Esophagus squamous epithelium (tissue), 5 donors: ENCODE data around the gene NDUFA11. TPM values are rescaled to one million over a fixed set of nuclear protein-coding genes. Genes with fewer than 3 reads are reported as not detected.
A peak's percentile ranks its signal among the peaks of the same experiment; 100 is the strongest.

Source experiments
- DNase-seq: peaks from one replicate; lab custom pipeline; 2025; lab: John Stamatoyannopoulos, UW
- H3K27ac ChIP-seq, 4 donors: fragments of 200-600 bp; sonication (generic); one replicate each; pipeline ENCODE4 v1.5.1; 2016 to 2019; ENCODE audit warnings: mild to moderate bottlenecking in 1 of 4
- H3K27me3 ChIP-seq, 4 donors: fragments of 200-600 bp; sonication (generic); 1 replicate in 3 of 4; 2 replicates in 1 of 4; pipeline versions ENCODE4 v1.5.1 to v1.6.0; 2017 to 2021; ENCODE audit warnings: antibody characterized with exemption in 1 of 4
- H3K36me3 ChIP-seq, 3 donors: fragments of 200-600 bp; sonication (generic); one replicate each; pipeline ENCODE4 v1.5.1; 2016 to 2019
- H3K4me1 ChIP-seq, 3 donors: fragments of 200-600 bp; sonication (generic); one replicate each; pipeline ENCODE4 v1.5.1; 2017 to 2019
- H3K4me3 ChIP-seq, 4 donors: fragments of 200-600 bp; sonication (generic); 1 replicate in 3 of 4; 2 replicates in 1 of 4; pipeline ENCODE4 v1.5.1; 2016 to 2019; ENCODE audit warnings: mild to moderate bottlenecking in 2 of 4, moderate library complexity in 1 of 4
- H3K9me3 ChIP-seq, 3 donors: fragments of 200-600 bp; sonication (generic); one replicate each; pipeline ENCODE4 v1.5.1; 2016 to 2019
- POLR2A ChIP-seq, 4 donors: fragments of 450-650 bp; IDR thresholded peaks; one replicate each; pipeline ENCODE4 v1.6.1; 2017; ENCODE audit warnings: antibody characterized with exemption in 4 of 4, mild to moderate bottlenecking in 4 of 4, moderate library complexity in 3 of 4
- WGBS, 2 donors: methylation state at CpG; one replicate each; pipeline ENCODE4 v1.1.5; 2018; 5-methylcytosine and 5-hydroxymethylcytosine counted together
- intact Hi-C: fragments of 100-400 bp; cut with DNase I; formaldehyde crosslinking; loops from one replicate; pipeline ENCODE4 v1.15.0; 2022
- total RNA-seq, 4 donors: library from RNA; depleted of rRNA; stranded (reverse); fragments of >200 nt; gene quantifications; one replicate each; pipeline ENCODE4 v1.1.0, GENCODE V29; 2016
- TF ChIP-seq, protein P1 (sequence below), 6 experiments: fragments of 450-650 bp in 4 of 6; fragments of 200-600 bp in 2 of 6; sonication (generic) in 2 of 6; IDR thresholded peaks; one replicate each; pipeline ENCODE4 v1.5.1; 2016 to 2019; ENCODE audit warnings: antibody characterized with exemption in 6 of 6, mild to moderate bottlenecking in 4 of 6, moderate library complexity in 4 of 6
- donor health status: DM: yes; HTN: yes; CAD: no.

NDUFA11 gene
- total RNA-seq, 4 donors from 2014 or later: 204 to 277 (median 234) TPM

- intact Hi-C loops: no loop called here
- H3K27ac ChIP-seq: peak overlapping the region in 3 of 4 donors; percentile 14 to 39 (median 14)
- WGBS, 2 donors: 20 to 48% methylated on average over 1 to 11 of the region's 28 CpGs
Observed at GRCh38 chr19:5894704-5895349, 8.8 kb downstream of the NDUFA11 start.

GRCh38 chr19:5893907-5894703 lies 9.5 kb downstream of the NDUFA11 start:
- H3K9me3 ChIP-seq: no peaks in the 10 kb centered on the region
- peaks cover 12 to 79% (median 13%) of the 10 kb centered on the region in 3 donors for H3K4me1 ChIP-seq
- H3K27me3 ChIP-seq: peaks cover 0 to 28% (median 0%) of the 10 kb centered on the region in 4 donors
- peaks cover 11 to 40% (median 12%) of the 10 kb centered on the region in 3 donors for H3K36me3 ChIP-seq
- 36 to 37% methylated on average over 9 to 13 of the region's 28 CpGs for WGBS, 2 donors
- intact Hi-C loops: loop anchor here (2.0 kb wide), 1 partner anchor 89 kb away; the partner anchor contains the start of gene NRTN
- no peak for DNase-seq
- no peak overlapping the region for H3K4me3 ChIP-seq
- H3K27ac ChIP-seq: peak overlapping the region in 3 of 4 donors; percentile 14 to 39 (median 14)
- TF ChIP-seq, protein P1, sequence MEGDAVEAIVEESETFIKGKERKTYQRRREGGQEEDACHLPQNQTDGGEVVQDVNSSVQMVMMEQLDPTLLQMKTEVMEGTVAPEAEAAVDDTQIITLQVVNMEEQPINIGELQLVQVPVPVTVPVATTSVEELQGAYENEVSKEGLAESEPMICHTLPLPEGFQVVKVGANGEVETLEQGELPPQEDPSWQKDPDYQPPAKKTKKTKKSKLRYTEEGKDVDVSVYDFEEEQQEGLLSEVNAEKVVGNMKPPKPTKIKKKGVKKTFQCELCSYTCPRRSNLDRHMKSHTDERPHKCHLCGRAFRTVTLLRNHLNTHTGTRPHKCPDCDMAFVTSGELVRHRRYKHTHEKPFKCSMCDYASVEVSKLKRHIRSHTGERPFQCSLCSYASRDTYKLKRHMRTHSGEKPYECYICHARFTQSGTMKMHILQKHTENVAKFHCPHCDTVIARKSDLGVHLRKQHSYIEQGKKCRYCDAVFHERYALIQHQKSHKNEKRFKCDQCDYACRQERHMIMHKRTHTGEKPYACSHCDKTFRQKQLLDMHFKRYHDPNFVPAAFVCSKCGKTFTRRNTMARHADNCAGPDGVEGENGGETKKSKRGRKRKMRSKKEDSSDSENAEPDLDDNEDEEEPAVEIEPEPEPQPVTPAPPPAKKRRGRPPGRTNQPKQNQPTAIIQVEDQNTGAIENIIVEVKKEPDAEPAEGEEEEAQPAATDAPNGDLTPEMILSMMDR (IDR thresholded peaks at IDR 0.05): no peak
- TF ChIP-seq POLR2A (IDR thresholded peaks at IDR 0.05): no peak

More at GRCh38 chr19:5894704-5895349, 8.8 kb downstream of the NDUFA11 start:
- H3K36me3 ChIP-seq: peaks cover 11 to 43% (median 12%) of the 10 kb centered on the region in 3 donors
- peaks cover 12 to 79% (median 13%) of the 10 kb centered on the region in 3 donors for H3K4me1 ChIP-seq
- H3K27me3 ChIP-seq: peaks cover 0 to 23% (median 0%) of the 10 kb centered on the region in 4 donors
- H3K4me3 ChIP-seq: no peak overlapping the region
- no peaks in the 10 kb centered on the region for H3K9me3 ChIP-seq
- no peak for DNase-seq
- no peak for TF ChIP-seq POLR2A (IDR thresholded peaks at IDR 0.05)
- TF ChIP-seq, protein P1 (IDR thresholded peaks at IDR 0.05): no peak

GRCh38 chr19:5893296-5893903 lies 10.2 kb downstream of the NDUFA11 start:
- 51 to 59% methylated on average over 8 to 11 of the region's 13 CpGs for WGBS, 2 donors
- intact Hi-C loops: loop anchor here (2.0 kb wide), 1 partner anchor 89 kb away; the partner anchor contains the start of gene NRTN
- peak overlapping the region in 1 of 4 donors; percentile 39 for H3K27ac ChIP-seq

DNA sequence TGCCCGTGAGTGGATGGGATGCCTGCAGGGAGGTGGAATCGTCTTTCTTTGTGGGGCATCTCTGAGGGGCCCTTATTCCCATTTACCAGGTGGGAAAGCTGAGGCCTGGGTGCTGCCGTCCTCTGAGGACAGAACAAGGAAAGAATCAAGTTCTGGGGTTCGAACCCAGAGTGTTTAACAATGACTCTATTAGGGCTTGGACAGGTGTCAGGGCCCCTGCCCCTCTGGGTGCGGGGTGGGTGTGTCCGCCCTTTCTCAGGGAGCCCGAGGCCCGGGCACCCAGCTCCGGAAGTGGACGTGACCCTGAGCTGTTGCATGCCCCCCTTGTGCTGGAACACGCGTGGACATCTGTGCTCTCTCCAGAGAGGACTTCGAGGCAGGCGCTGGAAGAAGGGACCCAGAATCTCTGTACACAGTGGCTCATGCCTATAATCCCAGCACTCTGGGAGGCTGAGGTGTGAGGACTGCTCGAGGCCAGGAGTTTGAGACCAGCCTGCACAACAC lies 10.8 kb downstream of the NDUFA11 start:
- Histone ChIP-seq H3K27ac (no peak overlapping the region), H3K36me3 (peaks cover 11 to 38% (median 12%) of the 10 kb centered on the region in 3 donors), H3K4me3 (no peak overlapping the region), H3K4me1 (peaks cover 10 to 71% (median 13%) of the 10 kb centered on the region in 3 donors), H3K27me3 (peaks cover 0 to 28% (median 0%) of the 10 kb centered on the region in 4 donors), H3K9me3 (no peaks in the 10 kb centered on the region)
- 66 to 70% methylated on average over 1 to 9 of the region's 15 CpGs for WGBS, 2 donors
- intact Hi-C loops: loop anchor here (2.0 kb wide), 1 partner anchor 88 kb away; the partner anchor contains the start of gene NRTN
- no peak for DNase-seq
- no peak for TF ChIP-seq POLR2A (IDR thresholded peaks at IDR 0.05)
- TF ChIP-seq, protein P1 (IDR thresholded peaks at IDR 0.05): no peak

More at GRCh38 chr19:5893296-5893903, 10.2 kb downstream of the NDUFA11 start:
- TF ChIP-seq POLR2A (IDR thresholded peaks at IDR 0.05): no peak
- TF ChIP-seq, protein P1 (IDR thresholded peaks at IDR 0.05): no peak
- Histone ChIP-seq H3K36me3 (peaks cover 11 to 40% (median 12%) of the 10 kb centered on the region in 3 donors), H3K27me3 (peaks cover 0 to 28% (median 0%) of the 10 kb centered on the region in 4 donors), H3K4me3 (no peak overlapping the region), H3K4me1 (peaks cover 12 to 77% (median 13%) of the 10 kb centered on the region in 3 donors), H3K9me3 (no peaks in the 10 kb centered on the region)
- no peak for DNase-seq
